Measurements from ENCODE around the gene GALNS. TPM values are rescaled to one million over a fixed set of nuclear protein-coding genes. Genes with fewer than 3 reads are reported as not detected.
A peak's percentile ranks its signal among the peaks of the same experiment; 100 is the strongest.

The GALNS gene
- total and polyA plus RNA-seq, 2 of the 8 experiments (the other 6 are each of a cell fraction or from before 2014, with no cell fraction given), result 8.9 to 17.8 TPM

DNA sequence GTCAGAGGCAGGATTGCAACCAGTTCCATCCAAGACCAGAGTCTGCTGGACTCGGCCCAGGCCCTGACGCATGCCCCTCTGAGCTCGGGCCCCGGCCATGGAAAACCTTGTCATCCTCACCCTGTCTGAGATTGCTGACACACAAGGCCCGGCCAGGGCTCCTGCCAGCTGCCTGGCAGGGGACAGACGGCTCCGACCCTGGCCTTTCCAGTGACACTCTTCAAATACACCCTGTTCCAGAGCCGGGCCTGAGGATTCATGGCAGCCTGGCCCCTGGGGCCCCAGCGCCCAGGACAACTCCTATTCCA, 12.9 kb upstream of the GALNS start:
- no peaks in the 10 kb centered on the region for H3K36me3 ChIP-seq (ENCODE audit: control insufficient read depth in 2 of 4, insufficient read depth in 4 of 4, low read length in 3 of 4)
- H2BK5ac ChIP-seq (ENCODE audit: low read depth, low read length), result no peak overlapping the region
- no peak overlapping the region for H3K4me2 ChIP-seq (ENCODE audit: insufficient read depth in 1 of 2, low read depth in 2 of 2, low read length in 2 of 2)
- no peak overlapping the region for H3K56ac ChIP-seq (replicated peaks; ENCODE audit: insufficient read length, low read depth, low read length)
- no peaks in the 10 kb centered on the region for H3K23me2 ChIP-seq (ENCODE audit: low read depth, low read length)
- no peaks in the 10 kb centered on the region for H4K20me1 ChIP-seq (replicated peaks in 1 of 2; ENCODE audit: control insufficient read depth in 1 of 2, insufficient read depth in 2 of 2, low read length in 2 of 2)
- no peak overlapping the region for H4K91ac ChIP-seq (replicated peaks; ENCODE audit: insufficient read length, low read length)
- no peak overlapping the region for H3K27ac ChIP-seq (ENCODE audit: low read depth, low read length)
- no peak overlapping the region for H3K14ac ChIP-seq (ENCODE audit: insufficient read length)
- H4K5ac ChIP-seq (ENCODE audit: insufficient read length, low read depth, low read length), result no peak overlapping the region
- no peak overlapping the region for H2AFZ ChIP-seq (ENCODE audit: low read length)
- no peak overlapping the region for H2BK15ac ChIP-seq (ENCODE audit: low read length)
- no peak overlapping the region for H2BK120ac ChIP-seq (replicated peaks; ENCODE audit: low read depth, low read length)
- no peaks in the 10 kb centered on the region for H3K27me3 ChIP-seq (replicated peaks in 1 of 4; ENCODE audit: control insufficient read depth in 3 of 4, extremely low read depth in 1 of 4, insufficient read depth in 3 of 4, low read length in 3 of 4)
- H2BK20ac ChIP-seq (ENCODE audit: low read length), result no peak overlapping the region
- POLR2A ChIA-PET (ENCODE audit: partially characterized antibody), result no interaction called here
- no peaks in the 10 kb centered on the region for H3K79me1 ChIP-seq (ENCODE audit: low read depth, low read length)
- DNase-seq (ENCODE audit: low read depth in 1 of 2, low spot score in 2 of 2), result no peak
- peak overlapping the region; percentile 81; the same call in 1 of the 2 replicates for H4K8ac ChIP-seq (ENCODE audit: extremely low read depth, insufficient read depth, low read length)
- H3K9me3 ChIP-seq (ENCODE audit: insufficient read depth in 2 of 2, low read depth in 1 of 2, low read length in 1 of 2), result no peaks in the 10 kb centered on the region
- H3K4ac ChIP-seq (replicated peaks; ENCODE audit: insufficient read length, low read depth, low read length), result no peak overlapping the region
- H2AK5ac ChIP-seq (ENCODE audit: low read depth, low read length), result no peak overlapping the region
- WGBS, 2 experiments (ENCODE audit: extremely low coverage in 1 of 2, insufficient coverage in 1 of 2, insufficient read length in 1 of 2, insufficient replicate concordance in 2 of 2, low coverage in 1 of 2, low lambda C conversion rate in 2 of 2, missing lambda C conversion rate in 1 of 2), result 85% methylated on average over 9 of the region's 9 CpGs; no CpG with 5 or more reads in 1 of the 2 experiments
- no peak overlapping the region for H3K4me3 ChIP-seq (ENCODE audit: extremely low read depth in 1 of 4, insufficient read depth in 2 of 4, low read depth in 3 of 4, low read length in 4 of 4)
- H3K23ac ChIP-seq (ENCODE audit: insufficient read length), result no peak overlapping the region
- no peak for FAIRE-seq
- H3K79me2 ChIP-seq (ENCODE audit: control insufficient read depth in 1 of 2, insufficient read depth in 2 of 2, low read length in 2 of 2), result no peaks in the 10 kb centered on the region
- no peak overlapping the region for H2BK12ac ChIP-seq (ENCODE audit: low read depth, low read length)
- CTCF ChIA-PET (ENCODE audit: partially characterized antibody), result interaction anchor here (0.6 to 4.1 kb wide), 4 partner anchors 9 to 847 kb away, joined by 3 to 18 read pairs (median 6); no protein-coding TSS in a partner anchor
- H3K4me1 ChIP-seq (replicated peaks in 1 of 4; ENCODE audit: control insufficient read depth in 3 of 4, insufficient read depth in 4 of 4, low read length in 3 of 4), result no peaks in the 10 kb centered on the region; a peak in 1 of 7 replicates
- H3K18ac ChIP-seq (ENCODE audit: extremely low read depth, low read length), result no peak overlapping the region
- TF ChIP-seq RXRA (IDR thresholded peaks at IDR 0.05; ENCODE audit: insufficient read depth, low read depth, low read length) (no peak), YY1 (IDR thresholded peaks at IDR 0.05; ENCODE audit: low read depth, low read length) (no peak), CBX8 (IDR thresholded peaks at IDR 0.05; ENCODE audit: borderline replicate concordance, low read depth, low read length) (no peak), TBP (IDR thresholded peaks at IDR 0.05; ENCODE audit: low read depth, low read length) (no peak), EZH2 (IDR thresholded peaks at IDR 0.05; ENCODE audit: low read depth, low read length, severe bottlenecking) (no peak), GABPA (IDR thresholded peaks at IDR 0.05; ENCODE audit: borderline replicate concordance, insufficient read depth, low read length) (no peak), MAFK (IDR thresholded peaks at IDR 0.05; ENCODE audit: low read depth, low read length) (no peak), ATF2 (IDR thresholded peaks at IDR 0.05; ENCODE audit: low read length) (no peak)
- H3K9ac ChIP-seq (replicated peaks in 1 of 4; ENCODE audit: extremely low read depth in 1 of 4, low read depth in 3 of 4, low read length in 3 of 4), result no peak overlapping the region
